Natural killer cell (primary cell): ENCODE results near the gene C1QTNF5. TPM values are rescaled to one million over a fixed set of nuclear protein-coding genes. Genes with fewer than 3 reads are reported as not detected.

ENCODE experiments used
- ATAC-seq, 3 donors: fragments of 150-1000 bp in 2 of 3; fragments of 200-7000 bp in 1 of 3; cut with Tn5 transposase; 1 replicate in 1 of 3; 2 replicates in 2 of 3; pipeline ENCODE4 v1.10.0; 2021; ENCODE audit warnings: mild to moderate bottlenecking in 2 of 3, moderate library complexity in 2 of 3
- DNase-seq, 2 donors: peaks; one replicate each; pipeline versions ENCODE4 v3.0.0 to v3.0.0-alpha.2; 2013 to 2021; ENCODE audit warnings: mixed read lengths in 1 of 2
- H3K27ac ChIP-seq: one replicate; pipeline ENCODE4 v1.5.1; 2013; ENCODE audit warnings: mild to moderate bottlenecking, low read length
- H3K27me3 ChIP-seq: one replicate; pipeline ENCODE4 v1.6.1; 2013; ENCODE audit warnings: low read length; ENCODE audit not compliant: control insufficient read depth, insufficient read depth
- H3K36me3 ChIP-seq: one replicate; pipeline ENCODE4 v1.6.1; 2013; ENCODE audit warnings: low read length; ENCODE audit not compliant: control insufficient read depth, insufficient read depth
- H3K4me1 ChIP-seq: one replicate; pipeline ENCODE4 v1.6.1; 2013; ENCODE audit warnings: low read length; ENCODE audit not compliant: control insufficient read depth, insufficient read depth
- H3K4me3 ChIP-seq: one replicate; pipeline ENCODE4 v1.5.1; 2013; ENCODE audit warnings: low read length
- H3K9me3 ChIP-seq: one replicate; pipeline ENCODE4 v1.6.1; 2013; ENCODE audit warnings: low read length; ENCODE audit not compliant: control insufficient read depth, insufficient read depth
- H3K27ac Mint-ChIP-seq, 2 donors: one replicate each; pipeline ENCODE4 v1.8.0; 2022; ENCODE audit warnings: mild to moderate bottlenecking in 2 of 2, mixed read lengths in 2 of 2, moderate library complexity in 1 of 2
- H3K27me3 Mint-ChIP-seq, 2 donors: one replicate each; pipeline ENCODE4 v1.8.0; 2022; ENCODE audit warnings: low read depth in 2 of 2, mixed read lengths in 2 of 2
- H3K36me3 Mint-ChIP-seq: one replicate; pipeline ENCODE4 v1.8.0; 2022; ENCODE audit warnings: mixed read lengths
- H3K4me1 Mint-ChIP-seq, 2 donors: one replicate each; pipeline ENCODE4 v1.8.0; 2022; ENCODE audit warnings: mixed read lengths in 2 of 2
- H3K4me3 Mint-ChIP-seq: one replicate; pipeline ENCODE4 v1.8.0; 2022; ENCODE audit warnings: mild to moderate bottlenecking, moderate library complexity, mixed read lengths
- H3K9me3 Mint-ChIP-seq, 2 donors: one replicate each; pipeline ENCODE4 v1.8.0; 2022; ENCODE audit warnings: mixed read lengths in 2 of 2
- WGBS: methylation state at CpG from one replicate; pipeline ENCODE4 v1.1.7; 2013; ENCODE audit warnings: missing lambda C conversion rate; ENCODE audit not compliant: insufficient coverage; 5-methylcytosine and 5-hydroxymethylcytosine counted together
- intact Hi-C: fragments of 100-400 bp; cut with micrococcal nuclease; formaldehyde crosslinking; loops from one replicate; pipeline ENCODE4 v1.14.2; 2022
- total RNA-seq, 4 donors: library from RNA; stranded (reverse); fragments of 120-200 nt in 1 of 4; gene quantifications; one replicate each; pipeline versions ENCODE4 v1.2.3 to v1.2.4, GENCODE V29; 2013 to 2022
- TF ChIP-seq, protein P1 (sequence below): fragments of 200-600 bp; IDR thresholded peaks from one replicate; pipeline ENCODE4 v1.8.0; 2022; ENCODE audit warnings: antibody characterized with exemption

The C1QTNF5 gene
- total RNA-seq, 3 donors from 2014 or later (not counting 1 experiment from before 2014, with no cell fraction given), result not detected

DNA sequence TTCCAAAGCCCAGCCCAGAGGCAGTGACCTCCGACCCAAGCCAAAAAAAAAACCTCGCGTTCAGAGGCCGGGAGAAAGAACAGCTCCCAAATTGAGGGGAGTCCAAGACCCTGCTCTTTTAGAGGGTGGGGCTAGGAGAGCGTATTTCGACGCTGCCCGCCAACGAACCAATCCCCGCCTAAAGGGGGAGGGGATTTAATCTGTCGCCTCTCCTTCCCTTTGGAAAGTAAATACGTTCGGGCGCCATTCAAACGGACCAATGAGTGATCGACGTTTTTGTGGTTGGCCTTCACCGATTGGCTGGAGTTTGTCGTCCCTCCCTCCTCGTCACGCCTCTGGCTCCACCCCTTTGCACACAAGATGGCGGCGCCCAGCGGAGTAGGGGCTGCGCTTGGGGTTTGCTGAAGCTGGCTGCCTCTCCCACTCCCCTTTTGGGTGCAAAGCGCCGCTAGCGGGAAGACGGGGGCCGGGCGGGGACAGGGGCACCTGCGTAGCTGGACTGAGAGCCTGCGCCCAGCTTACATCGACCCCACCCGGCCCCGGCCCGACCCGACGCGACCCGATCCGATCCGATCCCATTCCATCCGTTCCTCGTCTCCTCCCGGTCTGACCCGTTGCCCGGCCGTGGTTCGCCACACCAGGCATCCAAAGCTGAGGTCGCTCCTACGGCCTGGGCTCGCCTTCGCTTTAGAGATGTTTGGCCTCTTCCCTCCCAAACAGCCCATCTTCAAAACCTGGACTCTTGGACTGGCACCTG is 6.3 kb downstream of the C1QTNF5 start, which contains the start of gene RNF26:
Gene RNF26 (plus strand): TSS at position 354 of the 757 bp plus-strand sequence. CDS start 596 bp downstream, outside the sequence.
- no peaks in the 10 kb centered on the region for H3K36me3 Mint-ChIP-seq

DNA sequence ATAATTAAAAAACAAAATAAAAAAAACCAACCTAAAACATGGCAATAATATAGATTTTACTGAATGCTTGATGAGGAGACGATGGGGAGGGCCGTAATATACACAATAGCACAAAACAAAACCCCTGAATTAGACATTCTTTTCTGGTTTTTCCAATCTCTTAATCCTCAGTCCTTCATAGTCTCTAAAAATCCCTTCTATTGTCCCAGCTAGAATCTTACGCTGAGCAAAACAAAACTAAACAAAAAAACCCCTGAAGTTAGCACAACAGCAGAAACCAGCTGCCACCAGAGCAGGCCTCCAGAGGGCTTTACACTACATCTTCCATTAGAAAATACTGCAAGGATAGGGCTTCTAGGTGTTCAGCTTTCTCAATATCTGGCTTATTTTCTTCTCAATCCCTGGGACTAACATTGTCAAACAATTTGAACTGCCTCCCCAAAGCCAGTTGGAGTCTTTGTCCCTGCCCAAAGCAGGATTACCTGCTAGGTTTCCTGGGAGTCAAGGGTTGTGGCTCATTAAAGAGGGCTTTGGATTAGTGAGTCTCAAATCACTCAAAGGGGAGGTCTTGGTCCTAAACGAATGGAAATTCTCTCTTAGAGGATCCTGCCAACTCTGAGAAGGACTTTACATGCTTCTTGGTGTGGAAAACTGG is 8.4 kb downstream of the C1QTNF5 start:
- Mint-ChIP-seq H3K27me3 (peaks cover 14 to 26% of the 10 kb centered on the region in 2 donors), H3K4me1 (peaks cover 15 to 32% of the 10 kb centered on the region in 2 donors), H3K36me3 (no peaks in the 10 kb centered on the region), H3K9me3 (no peaks in the 10 kb centered on the region), H3K4me3 (peak overlapping the region; percentile 21), H3K27ac (peak overlapping the region; percentile 91 to 96)
- 88% methylated on average over 4 of the region's 4 CpGs for whole genome bisulfite sequencing
- Histone ChIP-seq H3K27me3 (no peaks in the 10 kb centered on the region), H3K4me3 (no peak overlapping the region), H3K9me3 (no peaks in the 10 kb centered on the region), H3K36me3 (no peaks in the 10 kb centered on the region), H3K27ac (no peak overlapping the region), H3K4me1 (peaks cover 11% of the 10 kb centered on the region)
- ATAC-seq, result no peak
- intact Hi-C loops, result no loop called here
- TF ChIP-seq, protein P1, sequence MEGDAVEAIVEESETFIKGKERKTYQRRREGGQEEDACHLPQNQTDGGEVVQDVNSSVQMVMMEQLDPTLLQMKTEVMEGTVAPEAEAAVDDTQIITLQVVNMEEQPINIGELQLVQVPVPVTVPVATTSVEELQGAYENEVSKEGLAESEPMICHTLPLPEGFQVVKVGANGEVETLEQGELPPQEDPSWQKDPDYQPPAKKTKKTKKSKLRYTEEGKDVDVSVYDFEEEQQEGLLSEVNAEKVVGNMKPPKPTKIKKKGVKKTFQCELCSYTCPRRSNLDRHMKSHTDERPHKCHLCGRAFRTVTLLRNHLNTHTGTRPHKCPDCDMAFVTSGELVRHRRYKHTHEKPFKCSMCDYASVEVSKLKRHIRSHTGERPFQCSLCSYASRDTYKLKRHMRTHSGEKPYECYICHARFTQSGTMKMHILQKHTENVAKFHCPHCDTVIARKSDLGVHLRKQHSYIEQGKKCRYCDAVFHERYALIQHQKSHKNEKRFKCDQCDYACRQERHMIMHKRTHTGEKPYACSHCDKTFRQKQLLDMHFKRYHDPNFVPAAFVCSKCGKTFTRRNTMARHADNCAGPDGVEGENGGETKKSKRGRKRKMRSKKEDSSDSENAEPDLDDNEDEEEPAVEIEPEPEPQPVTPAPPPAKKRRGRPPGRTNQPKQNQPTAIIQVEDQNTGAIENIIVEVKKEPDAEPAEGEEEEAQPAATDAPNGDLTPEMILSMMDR, result no peak
- no peak for DNase-seq

More for the DNA sequence above, 6.3 kb downstream of the C1QTNF5 start, which contains the start of gene RNF26:
- Histone ChIP-seq H3K27me3 (peaks cover 5% of the 10 kb centered on the region), H3K4me3 (peak within 1 kb of the TSS; percentile 86), H3K9me3 (no peaks in the 10 kb centered on the region), H3K36me3 (no peaks in the 10 kb centered on the region), H3K27ac (peak within 1 kb of the TSS; percentile 62), H3K4me1 (peaks cover 19% of the 10 kb centered on the region)
- Mint-ChIP-seq H3K4me1 (peaks cover 15 to 47% of the 10 kb centered on the region in 2 donors), H3K27ac (peak within 1 kb of the TSS; percentile 91 to 96), H3K9me3 (no peaks in the 10 kb centered on the region), H3K27me3 (peaks cover 20 to 25% of the 10 kb centered on the region in 2 donors), H3K4me3 (peak within 1 kb of the TSS; percentile 100)
- under 1% methylated on average over 54 of the region's 54 CpGs for WGBS
- intact Hi-C loops, result no loop called here
- peak; percentile 92 to 98 for DNase-seq
- TF ChIP-seq, protein P1, result no peak
- ATAC-seq, result peak; percentile 96 to 97 (median 96)

DNA sequence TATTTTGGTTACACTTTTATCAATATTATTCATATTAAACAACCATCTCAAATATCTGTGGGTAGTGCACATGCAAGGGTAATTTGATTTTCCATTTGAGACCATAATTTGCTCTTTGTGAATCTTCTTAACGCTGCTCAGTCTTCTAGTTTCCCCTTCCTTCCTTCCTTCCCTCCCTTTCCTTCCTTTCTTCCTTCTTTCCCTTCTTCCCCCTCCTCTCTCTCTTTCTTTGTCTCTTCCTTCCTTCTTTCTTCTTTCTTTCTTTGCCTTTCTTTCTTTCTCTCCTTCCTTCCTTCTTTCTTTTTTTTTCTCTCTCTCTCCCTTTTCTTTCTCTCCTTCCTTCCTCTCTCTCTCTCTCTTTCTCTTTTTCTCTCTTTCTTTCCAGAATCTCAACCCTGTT is 10.4 kb downstream of the C1QTNF5 start:
- Mint-ChIP-seq H3K27ac (no peak overlapping the region), H3K36me3 (no peaks in the 10 kb centered on the region), H3K4me1 (peaks cover 14 to 17% of the 10 kb centered on the region in 2 donors), H3K9me3 (no peaks in the 10 kb centered on the region), H3K4me3 (no peak overlapping the region), H3K27me3 (peaks cover 14 to 26% of the 10 kb centered on the region in 2 donors)
- TF ChIP-seq, protein P1, result no peak
- no peak overlapping the region for H3K4me3 ChIP-seq
- H3K4me1 ChIP-seq, result peaks cover 8% of the 10 kb centered on the region
- 28% methylated on average over 1 of the region's 1 CpG for WGBS
- H3K9me3 ChIP-seq, result no peaks in the 10 kb centered on the region
- H3K27me3 ChIP-seq, result no peaks in the 10 kb centered on the region
- intact Hi-C loops, result no loop called here
- no peak for DNase-seq
- ATAC-seq, result no peak
- H3K36me3 ChIP-seq, result no peaks in the 10 kb centered on the region
- no peak overlapping the region for H3K27ac ChIP-seq
